Measurements from ENCODE around the gene SV2B. TPM values are rescaled to one million over a fixed set of nuclear protein-coding genes. Genes with fewer than 3 reads are reported as not detected.

SV2B gene
- polyA plus RNA-seq, 2 donors, result 0.02 to 0.07 TPM

DNA sequence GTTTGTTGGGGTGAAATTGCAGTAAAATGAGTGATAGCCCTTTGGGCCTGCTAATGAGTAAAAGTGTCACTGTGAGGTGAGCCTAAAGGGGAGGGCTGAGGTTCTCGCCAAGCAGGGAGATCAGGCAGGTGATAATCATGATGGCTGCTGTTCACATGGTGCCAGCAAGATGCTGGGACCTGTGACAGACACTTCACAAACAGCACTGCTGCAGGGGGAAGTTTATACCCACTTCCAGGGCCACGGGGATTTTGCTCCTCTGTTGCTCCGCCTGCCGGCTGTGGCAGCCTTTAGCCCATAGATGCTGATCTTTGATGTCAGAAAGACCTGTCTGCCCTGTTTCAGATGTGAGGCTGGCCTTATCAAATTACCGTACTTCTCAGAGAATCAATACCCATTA is 96.7 kb downstream of the SV2B start:
- no peaks in the 10 kb centered on the region for H3K36me3 ChIP-seq (ENCODE audit: control insufficient read depth in 2 of 2, insufficient read depth in 2 of 2, low read length in 1 of 2)
- peaks cover 0 to 3% of the 10 kb centered on the region in 2 donors for H3K4me1 ChIP-seq (ENCODE audit: control insufficient read depth in 2 of 2, insufficient read depth in 2 of 2, low read length in 1 of 2)
- H3K9me3 ChIP-seq (ENCODE audit: control insufficient read depth in 2 of 2, insufficient read depth in 1 of 2, low read depth in 1 of 2, low read length in 1 of 2), result no peaks in the 10 kb centered on the region
- 64 to 69% methylated on average over 5 of the region's 5 CpGs for WGBS, 2 donors
- no peak overlapping the region for H3K4me3 ChIP-seq (ENCODE audit: low read depth in 1 of 2, low read length in 2 of 2)
- H3K27ac ChIP-seq (ENCODE audit: low read depth in 2 of 2, low read length in 1 of 2), result no peak overlapping the region
- H3K27me3 ChIP-seq (ENCODE audit: control insufficient read depth in 1 of 2, insufficient read depth in 2 of 2, low read length in 2 of 2), result no peaks in the 10 kb centered on the region

DNA sequence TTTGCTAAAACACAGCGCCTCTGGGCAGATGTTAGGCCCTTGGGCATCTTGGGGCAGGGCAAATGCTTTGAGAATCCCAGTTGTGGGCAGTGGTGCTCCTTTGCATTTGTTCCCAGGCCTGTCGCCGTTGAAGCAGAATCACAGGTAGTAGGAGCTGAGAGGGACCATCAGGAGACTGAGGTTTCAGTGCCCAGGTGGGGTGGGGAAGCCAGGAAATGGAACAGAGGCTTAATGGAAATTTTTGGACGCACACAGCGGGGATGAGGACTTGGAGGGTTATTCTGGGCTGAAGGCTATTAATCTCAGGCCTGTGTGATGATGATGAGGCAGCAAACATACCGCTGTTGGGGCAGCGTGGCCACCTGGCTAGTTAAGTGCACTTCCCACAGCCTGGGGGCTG is 99.5 kb downstream of the SV2B start:
- Histone ChIP-seq H3K9me3 (ENCODE audit: control insufficient read depth in 2 of 2, insufficient read depth in 1 of 2, low read depth in 1 of 2, low read length in 1 of 2) (no peaks in the 10 kb centered on the region), H3K4me1 (ENCODE audit: control insufficient read depth in 2 of 2, insufficient read depth in 2 of 2, low read length in 1 of 2) (peaks cover 0 to 3% of the 10 kb centered on the region in 2 donors), H3K27me3 (ENCODE audit: control insufficient read depth in 1 of 2, insufficient read depth in 2 of 2, low read length in 2 of 2) (no peaks in the 10 kb centered on the region), H3K4me3 (ENCODE audit: low read depth in 1 of 2, low read length in 2 of 2) (no peak overlapping the region), H3K27ac (ENCODE audit: low read depth in 2 of 2, low read length in 1 of 2) (no peak overlapping the region), H3K36me3 (ENCODE audit: control insufficient read depth in 2 of 2, insufficient read depth in 2 of 2, low read length in 1 of 2) (no peaks in the 10 kb centered on the region)
- WGBS, 2 donors, result 81 to 88% methylated on average over 7 of the region's 7 CpGs

DNA sequence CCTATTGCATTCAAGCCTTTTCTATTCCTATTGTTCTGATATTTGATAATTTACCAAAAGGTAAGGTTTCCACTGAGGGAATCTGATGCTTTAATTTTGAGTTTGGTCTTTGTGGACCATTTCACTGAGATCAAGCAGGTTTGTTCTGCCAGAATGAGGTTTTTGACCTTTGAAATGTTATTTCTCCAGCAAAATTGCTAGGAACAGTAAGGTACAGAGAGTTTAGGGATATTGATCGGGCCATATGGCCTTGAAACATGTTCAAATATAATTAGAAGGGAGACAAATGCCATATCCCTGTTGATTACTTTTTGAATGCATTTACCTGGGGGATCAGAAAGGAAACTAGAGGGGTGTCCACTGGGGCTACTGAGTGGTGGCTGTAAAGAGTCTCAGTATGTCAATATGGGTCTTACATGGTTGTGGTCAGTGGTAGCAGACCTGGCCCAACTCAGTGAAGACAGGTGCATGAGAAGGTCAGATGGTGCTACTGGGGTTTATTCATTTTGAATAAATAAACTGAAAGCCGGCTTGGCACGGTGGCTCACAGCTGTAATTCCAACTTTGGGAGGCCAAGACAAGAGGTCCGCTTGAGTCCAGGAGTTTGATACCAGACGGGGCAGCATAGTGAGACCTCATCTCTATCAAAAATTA is 100.2 kb downstream of the SV2B start:
- Histone ChIP-seq H3K4me3 (ENCODE audit: low read depth in 1 of 2, low read length in 2 of 2) (no peak overlapping the region), H3K9me3 (ENCODE audit: control insufficient read depth in 2 of 2, insufficient read depth in 1 of 2, low read depth in 1 of 2, low read length in 1 of 2) (no peaks in the 10 kb centered on the region), H3K4me1 (ENCODE audit: control insufficient read depth in 2 of 2, insufficient read depth in 2 of 2, low read length in 1 of 2) (peaks cover 0 to 3% of the 10 kb centered on the region in 2 donors), H3K27me3 (ENCODE audit: control insufficient read depth in 1 of 2, insufficient read depth in 2 of 2, low read length in 2 of 2) (no peaks in the 10 kb centered on the region), H3K36me3 (ENCODE audit: control insufficient read depth in 2 of 2, insufficient read depth in 2 of 2, low read length in 1 of 2) (no peaks in the 10 kb centered on the region), H3K27ac (ENCODE audit: low read depth in 2 of 2, low read length in 1 of 2) (no peak overlapping the region)
- 89 to 90% methylated on average over 5 of the region's 5 CpGs for WGBS, 2 donors

DNA sequence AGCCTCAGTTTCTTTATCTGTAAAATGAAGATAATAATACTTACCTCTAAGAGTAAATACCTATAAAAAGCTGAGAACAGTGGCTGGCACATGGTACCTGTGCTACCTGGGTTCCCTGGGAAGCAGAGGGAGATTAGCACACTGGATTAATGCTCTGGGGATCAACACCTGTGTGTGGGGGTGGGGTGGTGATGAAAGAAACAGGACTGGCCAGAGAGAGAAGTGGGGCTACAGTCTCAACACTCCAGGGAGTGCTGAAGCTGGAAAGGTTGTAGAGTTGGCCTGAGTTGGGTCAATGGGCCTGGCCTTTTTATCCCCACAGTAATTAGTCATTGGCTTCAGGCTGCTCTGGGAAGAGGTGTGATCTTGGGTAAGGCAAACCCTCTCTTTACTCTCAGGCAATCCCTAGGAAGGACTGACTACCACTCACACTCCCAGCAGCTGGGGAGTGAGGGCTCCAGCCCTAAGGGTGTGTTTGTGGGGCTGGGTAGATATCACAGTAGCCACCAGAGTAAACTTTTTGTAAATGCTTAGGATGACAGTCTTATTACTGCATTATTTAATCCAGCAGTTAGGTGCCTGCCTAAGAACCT is 102.5 kb downstream of the SV2B start:
- H3K4me3 ChIP-seq (ENCODE audit: low read depth in 1 of 2, low read length in 2 of 2), result no peak overlapping the region
- no peaks in the 10 kb centered on the region for H3K36me3 ChIP-seq (ENCODE audit: control insufficient read depth in 2 of 2, insufficient read depth in 2 of 2, low read length in 1 of 2)
- H3K9me3 ChIP-seq (ENCODE audit: control insufficient read depth in 2 of 2, insufficient read depth in 1 of 2, low read depth in 1 of 2, low read length in 1 of 2), result no peaks in the 10 kb centered on the region
- H3K27ac ChIP-seq (ENCODE audit: low read depth in 2 of 2, low read length in 1 of 2), result no peak overlapping the region
- H3K27me3 ChIP-seq (ENCODE audit: control insufficient read depth in 1 of 2, insufficient read depth in 2 of 2, low read length in 2 of 2), result no peaks in the 10 kb centered on the region
- peaks cover 0 to 3% of the 10 kb centered on the region in 2 donors for H3K4me1 ChIP-seq (ENCODE audit: control insufficient read depth in 2 of 2, insufficient read depth in 2 of 2, low read length in 1 of 2)

DNA sequence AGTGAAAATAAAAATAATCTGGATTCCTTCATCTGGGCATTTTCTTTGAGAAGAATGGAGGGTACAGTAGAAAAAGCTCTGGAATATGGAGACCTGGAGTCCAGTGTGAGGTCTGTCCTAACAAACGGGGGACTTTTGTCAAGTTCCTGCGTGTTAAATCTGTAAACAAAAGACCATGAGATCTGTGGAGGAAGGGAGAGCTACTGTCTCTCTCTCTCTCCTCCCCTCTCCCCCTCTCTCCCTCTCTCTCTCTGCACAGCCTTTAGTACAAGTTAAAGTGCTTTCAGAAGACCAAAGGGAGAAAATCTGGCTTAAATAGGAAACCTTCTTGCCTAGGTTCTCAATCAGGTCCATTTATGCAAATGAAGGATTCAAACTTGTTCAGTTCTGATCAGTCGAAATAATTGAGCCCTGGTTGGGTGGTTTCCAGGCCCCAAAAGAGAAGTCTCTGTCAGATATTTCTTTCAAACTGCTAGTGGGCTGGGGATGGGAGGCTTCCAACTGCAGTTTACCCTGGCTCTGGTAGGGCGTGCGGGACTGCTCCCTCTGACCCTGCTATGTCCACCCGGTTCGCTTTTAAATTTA is 103.7 kb downstream of the SV2B start:
- no peaks in the 10 kb centered on the region for H3K9me3 ChIP-seq (ENCODE audit: control insufficient read depth in 2 of 2, insufficient read depth in 1 of 2, low read depth in 1 of 2, low read length in 1 of 2)

DNA sequence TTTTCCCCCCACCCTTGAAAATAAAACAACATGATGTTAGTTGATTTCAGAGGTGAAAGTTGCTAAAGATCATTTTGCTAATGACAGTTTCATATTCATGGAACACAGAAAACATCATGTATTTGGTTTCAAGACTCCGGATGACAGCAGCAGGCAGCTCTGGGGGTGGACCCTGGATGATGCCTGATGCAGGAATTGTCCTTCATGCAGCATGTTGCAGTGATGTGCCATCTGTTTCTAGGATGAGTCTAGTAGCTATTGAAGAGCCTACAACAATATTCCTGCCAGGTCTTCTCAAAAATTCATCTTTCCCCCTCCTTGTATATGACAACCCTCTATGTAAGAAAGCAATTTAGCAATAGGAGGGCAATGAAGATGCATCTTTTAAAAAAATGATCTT is 108.3 kb downstream of the SV2B start:
- H3K9me3 ChIP-seq (ENCODE audit: control insufficient read depth in 2 of 2, insufficient read depth in 1 of 2, low read depth in 1 of 2, low read length in 1 of 2), result no peaks in the 10 kb centered on the region
- WGBS, 2 donors, result 68 to 83% methylated on average over 1 of the region's 1 CpG

More for the DNA sequence above, 103.7 kb downstream of the SV2B start:
- Histone ChIP-seq H3K4me3 (ENCODE audit: low read depth in 1 of 2, low read length in 2 of 2) (no peak overlapping the region), H3K27ac (ENCODE audit: low read depth in 2 of 2, low read length in 1 of 2) (no peak overlapping the region), H3K27me3 (ENCODE audit: control insufficient read depth in 1 of 2, insufficient read depth in 2 of 2, low read length in 2 of 2) (no peaks in the 10 kb centered on the region), H3K4me1 (ENCODE audit: control insufficient read depth in 2 of 2, insufficient read depth in 2 of 2, low read length in 1 of 2) (peaks cover 0 to 3% of the 10 kb centered on the region in 2 donors), H3K36me3 (ENCODE audit: control insufficient read depth in 2 of 2, insufficient read depth in 2 of 2, low read length in 1 of 2) (no peaks in the 10 kb centered on the region)
- 60 to 64% methylated on average over 7 of the region's 7 CpGs for WGBS, 2 donors

DNA sequence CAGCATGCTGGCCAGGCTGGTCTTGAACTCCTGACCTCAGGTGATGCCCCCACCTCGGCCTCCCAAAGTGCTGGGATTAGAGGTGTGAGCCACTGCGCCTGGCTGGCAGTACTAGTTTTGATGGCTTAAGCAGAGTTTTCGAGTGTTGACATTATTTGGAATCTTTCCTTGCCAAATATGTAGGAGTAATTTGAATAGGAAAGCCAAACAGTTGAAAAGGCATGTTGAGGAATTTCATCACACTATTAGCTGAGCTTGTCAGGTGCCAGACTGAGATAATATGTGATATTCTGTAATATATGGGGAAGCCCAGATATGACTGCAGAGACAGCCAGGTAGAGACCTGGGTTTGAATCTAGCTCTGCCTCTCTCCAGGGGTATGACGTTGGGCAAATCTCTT is 109.3 kb downstream of the SV2B start:
- H3K4me1 ChIP-seq (ENCODE audit: control insufficient read depth in 2 of 2, insufficient read depth in 2 of 2, low read length in 1 of 2), result no peaks in the 10 kb centered on the region
- no peaks in the 10 kb centered on the region for H3K36me3 ChIP-seq (ENCODE audit: control insufficient read depth in 2 of 2, insufficient read depth in 2 of 2, low read length in 1 of 2)
- H3K4me3 ChIP-seq (ENCODE audit: low read depth in 1 of 2, low read length in 2 of 2), result no peak overlapping the region
- H3K9me3 ChIP-seq (ENCODE audit: control insufficient read depth in 2 of 2, insufficient read depth in 1 of 2, low read depth in 1 of 2, low read length in 1 of 2), result no peaks in the 10 kb centered on the region
- 33 to 40% methylated on average over 4 of the region's 4 CpGs for WGBS, 2 donors
- no peak overlapping the region for H3K27ac ChIP-seq (ENCODE audit: low read depth in 2 of 2, low read length in 1 of 2)
- no peaks in the 10 kb centered on the region for H3K27me3 ChIP-seq (ENCODE audit: control insufficient read depth in 1 of 2, insufficient read depth in 2 of 2, low read length in 2 of 2)

More for the DNA sequence above, 108.3 kb downstream of the SV2B start:
- Histone ChIP-seq H3K27me3 (ENCODE audit: control insufficient read depth in 1 of 2, insufficient read depth in 2 of 2, low read length in 2 of 2) (no peaks in the 10 kb centered on the region), H3K27ac (ENCODE audit: low read depth in 2 of 2, low read length in 1 of 2) (no peak overlapping the region), H3K4me3 (ENCODE audit: low read depth in 1 of 2, low read length in 2 of 2) (no peak overlapping the region), H3K4me1 (ENCODE audit: control insufficient read depth in 2 of 2, insufficient read depth in 2 of 2, low read length in 1 of 2) (no peaks in the 10 kb centered on the region), H3K36me3 (ENCODE audit: control insufficient read depth in 2 of 2, insufficient read depth in 2 of 2, low read length in 1 of 2) (no peaks in the 10 kb centered on the region)

DNA sequence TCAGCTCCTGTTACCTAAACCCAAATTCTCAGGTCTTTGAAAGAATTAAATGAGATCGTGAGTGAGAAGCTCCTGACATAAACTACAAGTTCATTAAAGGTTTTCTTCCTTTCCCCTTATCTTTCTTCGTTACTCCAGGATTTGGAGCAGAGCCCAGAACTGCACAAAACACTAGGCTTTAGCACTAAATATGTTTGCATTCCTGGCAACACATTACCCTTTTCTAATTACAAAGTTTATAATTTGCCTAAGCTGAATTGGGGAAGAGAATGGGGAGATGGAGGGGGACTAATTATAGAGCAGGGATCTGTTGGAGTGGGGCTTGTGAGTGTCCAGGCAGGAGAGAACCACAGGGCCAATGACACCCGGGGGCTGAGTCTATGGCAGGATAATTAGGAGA is 109.7 kb downstream of the SV2B start:
- H3K27ac ChIP-seq (ENCODE audit: low read depth in 2 of 2, low read length in 1 of 2), result no peak overlapping the region
- no peaks in the 10 kb centered on the region for H3K4me1 ChIP-seq (ENCODE audit: control insufficient read depth in 2 of 2, insufficient read depth in 2 of 2, low read length in 1 of 2)
- no peak overlapping the region for H3K4me3 ChIP-seq (ENCODE audit: low read depth in 1 of 2, low read length in 2 of 2)
- no peaks in the 10 kb centered on the region for H3K36me3 ChIP-seq (ENCODE audit: control insufficient read depth in 2 of 2, insufficient read depth in 2 of 2, low read length in 1 of 2)
- 30 to 38% methylated on average over 3 of the region's 3 CpGs for WGBS, 2 donors
- no peaks in the 10 kb centered on the region for H3K9me3 ChIP-seq (ENCODE audit: control insufficient read depth in 2 of 2, insufficient read depth in 1 of 2, low read depth in 1 of 2, low read length in 1 of 2)
- no peaks in the 10 kb centered on the region for H3K27me3 ChIP-seq (ENCODE audit: control insufficient read depth in 1 of 2, insufficient read depth in 2 of 2, low read length in 2 of 2)

DNA sequence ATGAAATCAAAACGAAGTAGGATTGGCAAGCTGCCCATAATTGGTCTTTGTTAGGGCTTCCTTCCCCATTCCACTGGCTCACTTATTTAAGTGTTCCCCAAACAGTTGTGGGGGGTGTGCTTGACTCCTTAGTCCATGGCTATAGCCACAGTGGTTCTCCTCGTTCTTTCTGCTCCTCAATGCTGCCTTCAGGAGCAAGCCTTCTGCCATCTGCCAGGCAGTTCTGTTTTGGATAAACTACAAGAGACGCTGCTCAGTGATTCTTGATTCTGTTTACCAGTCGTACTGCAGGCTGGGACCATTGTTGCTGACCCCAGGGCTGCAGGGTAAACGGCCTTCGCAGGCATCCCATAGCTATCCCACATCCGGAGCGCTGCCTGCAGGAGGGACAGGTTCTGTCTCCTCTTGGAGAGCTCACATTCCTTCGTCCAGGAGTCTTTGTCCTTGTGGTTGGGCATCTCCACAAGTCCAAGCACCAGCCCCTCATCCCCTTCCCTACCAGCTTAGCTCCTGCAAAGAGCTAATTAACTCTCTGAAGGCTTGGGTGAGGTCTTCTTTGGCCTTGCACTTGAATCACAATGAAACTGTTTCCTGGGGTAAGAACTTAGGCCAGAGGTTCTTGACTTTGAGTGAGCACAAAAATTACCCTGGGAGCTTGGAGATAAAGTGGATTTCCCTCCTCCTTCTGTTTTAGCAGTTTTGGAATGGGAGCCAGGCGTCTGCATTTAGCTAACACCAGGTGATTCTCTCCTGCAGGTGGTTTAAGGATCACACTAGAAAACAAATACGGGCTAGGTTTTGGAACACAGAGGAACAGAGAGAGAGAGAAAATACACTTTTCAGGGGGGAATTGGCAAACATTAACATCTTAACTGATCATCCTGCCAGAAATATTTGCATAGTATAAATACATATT is 114.9 kb downstream of the SV2B start:
- Histone ChIP-seq H3K4me1 (ENCODE audit: control insufficient read depth in 2 of 2, insufficient read depth in 2 of 2, low read length in 1 of 2) (no peaks in the 10 kb centered on the region), H3K27me3 (ENCODE audit: control insufficient read depth in 1 of 2, insufficient read depth in 2 of 2, low read length in 2 of 2) (no peaks in the 10 kb centered on the region), H3K27ac (ENCODE audit: low read depth in 2 of 2, low read length in 1 of 2) (no peak overlapping the region), H3K9me3 (ENCODE audit: control insufficient read depth in 2 of 2, insufficient read depth in 1 of 2, low read depth in 1 of 2, low read length in 1 of 2) (no peaks in the 10 kb centered on the region), H3K4me3 (ENCODE audit: low read depth in 1 of 2, low read length in 2 of 2) (no peak overlapping the region), H3K36me3 (ENCODE audit: control insufficient read depth in 2 of 2, insufficient read depth in 2 of 2, low read length in 1 of 2) (no peaks in the 10 kb centered on the region)
- WGBS, 2 donors, result 64 to 66% methylated on average over 11 of the region's 11 CpGs
